GM18502 (cell line): ENCODE data around the gene CCDC86.

Source experiments
- ATAC-seq: cut with Tn5 transposase; IDR thresholded peaks from one replicate; pipeline ENCODE4 v1.9.1; 2021; ENCODE audit warnings: mild to moderate bottlenecking; ENCODE audit not compliant: unreplicated experiment, poor library complexity

Gene CCDC86

GRCh38 chr11:60830478-60831142 lies 11.3 kb upstream of the CCDC86 start:
- peak; percentile 62 for ATAC-seq

- ATAC-seq = peak; percentile 85
Observed at GRCh38 chr11:60831143-60831500, 10.8 kb upstream of the CCDC86 start.

GRCh38 chr11:60831501-60832079 lies 10.3 kb upstream of the CCDC86 start:
- no peak for ATAC-seq

- ATAC-seq = no peak
Observed at GRCh38 chr11:60834742-60835533, 7.0 kb upstream of the CCDC86 start.

DNA sequence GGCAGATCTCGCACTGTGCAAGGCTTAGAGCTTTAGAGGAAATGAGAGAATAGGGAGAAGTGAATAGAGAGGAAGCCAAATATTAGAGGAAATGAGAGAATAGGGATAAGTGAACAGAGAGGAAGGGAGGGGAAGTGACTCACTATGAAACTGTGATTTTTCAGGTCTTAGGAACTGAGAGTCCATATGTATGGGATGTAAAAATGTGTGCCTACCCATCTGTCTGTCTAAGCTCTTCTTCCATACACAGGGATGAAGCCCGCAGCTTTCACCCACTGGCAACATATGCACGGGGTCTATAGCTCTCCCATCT lies 6.4 kb upstream of the CCDC86 start:
- no peak for ATAC-seq

- no peak for ATAC-seq
Observed at GRCh38 chr11:60836866-60837515, 4.9 kb upstream of the CCDC86 start.

DNA sequence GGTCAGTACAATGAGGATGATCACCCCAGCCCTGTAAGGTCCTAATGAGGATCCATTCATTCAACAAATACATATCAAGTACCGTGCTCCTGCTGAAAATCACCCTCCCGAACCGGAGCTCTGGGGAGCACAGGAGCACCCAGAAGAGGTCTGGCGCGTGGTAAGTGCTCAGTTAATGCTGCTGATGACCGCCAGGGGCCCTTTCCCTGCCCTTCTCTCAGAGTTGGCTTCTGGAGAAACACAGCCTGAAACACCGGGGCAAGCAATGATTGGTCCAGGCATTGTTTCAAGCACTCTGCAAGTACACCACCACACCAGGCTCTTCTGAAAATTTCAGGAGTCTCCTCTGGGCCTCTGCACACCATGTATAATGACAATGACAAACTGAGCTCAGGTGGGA lies 3.8 kb upstream of the CCDC86 start:
- no peak for ATAC-seq

GRCh38 chr11:60840470-60841430 lies 1.2 kb upstream of the CCDC86 start:
- ATAC-seq = no peak

GRCh38 chr11:60842668-60843600 lies 1.0 kb downstream of the CCDC86 start:
- ATAC-seq = no peak

DNA sequence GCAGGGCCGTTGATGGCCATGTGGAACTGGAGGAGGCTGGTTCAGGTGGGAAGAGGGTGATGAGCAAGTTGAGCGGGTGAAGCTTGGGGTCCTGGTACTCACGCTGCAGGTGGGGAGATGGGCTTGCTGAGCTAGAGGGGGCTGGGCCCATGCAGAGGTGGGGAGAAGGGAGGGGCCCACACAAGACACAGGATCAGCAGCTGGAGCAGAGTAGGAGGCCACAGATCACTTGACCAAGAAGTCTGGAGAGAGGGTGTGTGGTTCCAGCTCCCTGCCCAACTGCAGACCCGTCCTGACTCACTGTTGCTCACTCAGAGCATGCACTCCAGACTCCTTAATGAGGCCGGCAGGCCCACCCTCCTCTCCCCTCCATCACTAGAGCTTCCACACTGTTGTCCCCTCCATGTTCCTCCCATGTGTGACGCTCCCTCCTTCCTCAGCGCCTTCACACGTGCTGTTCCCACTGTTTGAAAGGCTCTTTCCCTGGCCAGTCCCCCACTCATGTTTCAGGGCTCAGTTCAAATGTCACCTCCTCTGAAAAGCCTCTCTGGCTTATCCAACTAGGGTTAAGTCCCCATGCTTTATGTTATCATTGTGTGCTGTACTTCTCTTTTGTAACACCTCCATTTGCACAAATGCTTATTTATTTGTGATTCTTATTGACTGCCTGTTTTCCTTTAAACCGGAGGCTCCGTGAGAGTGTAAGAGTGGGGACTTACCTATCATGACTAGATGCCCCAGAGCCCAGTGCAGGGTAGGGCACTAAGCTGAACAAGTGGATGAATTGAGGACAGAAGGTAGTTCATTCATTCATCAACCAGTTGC lies 2.3 kb downstream of the CCDC86 start:
- no peak for ATAC-seq

DNA sequence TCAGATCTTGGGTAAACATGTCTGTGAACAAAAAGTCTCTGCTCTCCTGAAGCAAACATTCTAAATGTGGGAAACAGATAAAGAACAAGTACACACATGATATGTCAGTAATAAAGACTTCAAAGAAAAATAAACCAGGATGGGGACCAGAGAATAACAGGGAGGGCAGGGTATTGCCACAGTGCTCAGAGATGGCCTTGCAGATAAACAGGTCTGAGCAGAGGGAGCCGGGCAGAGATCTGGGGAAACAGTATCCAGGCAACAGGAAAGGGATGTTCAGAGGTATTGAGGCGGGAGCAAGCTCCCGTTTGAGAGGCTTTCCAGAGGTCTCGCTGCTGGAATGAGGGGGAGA lies 2.9 kb downstream of the CCDC86 start:
- no peak for ATAC-seq

- ATAC-seq = no peak
Observed at GRCh38 chr11:60845338-60845737, 3.4 kb downstream of the CCDC86 start.

- ATAC-seq = no peak
Observed at GRCh38 chr11:60847281-60847680, 5.4 kb downstream of the CCDC86 start.

GRCh38 chr11:60847896-60848295 lies 6.0 kb downstream of the CCDC86 start:
- ATAC-seq = no peak

- no peak for ATAC-seq
Observed at GRCh38 chr11:60848714-60849151, 6.8 kb downstream of the CCDC86 start.

DNA sequence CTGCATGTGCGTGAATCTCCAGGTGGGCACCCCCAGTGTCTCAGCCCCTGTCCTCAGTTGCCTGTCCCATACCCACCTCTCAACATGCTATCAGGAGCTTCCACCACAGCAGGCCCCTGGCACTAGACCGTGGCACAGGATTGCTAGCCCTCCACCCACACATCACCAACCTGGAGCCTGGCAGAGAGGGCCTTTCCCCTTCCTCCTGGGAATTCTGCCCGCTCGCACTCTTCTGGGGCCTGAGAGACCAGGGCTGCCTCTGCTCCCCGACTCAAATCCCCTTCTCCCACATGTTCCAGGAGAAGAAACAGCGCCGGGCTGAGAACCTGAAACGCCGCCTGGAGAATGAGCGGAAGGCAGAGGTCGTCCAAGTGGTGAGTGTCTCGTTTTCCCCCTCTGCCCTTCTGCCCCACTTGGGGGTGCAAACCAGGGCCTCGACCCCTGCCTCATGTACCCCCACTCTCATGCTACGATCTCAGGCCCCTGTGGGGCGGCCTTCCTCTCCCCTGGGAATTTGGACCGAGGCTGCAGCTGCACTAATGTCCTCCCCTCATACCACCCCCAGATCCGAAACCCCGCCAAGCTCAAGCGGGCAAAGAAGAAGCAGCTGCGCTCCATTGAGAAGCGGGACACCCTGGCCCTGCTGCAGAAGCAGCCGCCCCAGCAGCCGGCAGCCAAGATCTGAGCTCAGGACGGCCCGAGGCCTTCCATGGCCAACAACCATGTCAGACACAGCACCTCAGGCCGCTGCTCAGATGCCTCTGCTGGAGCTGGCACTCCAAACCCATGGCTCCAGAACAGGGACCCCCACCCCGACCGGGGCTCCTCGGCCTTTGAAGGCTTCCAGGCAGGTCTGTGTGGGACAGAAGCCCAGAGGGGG lies 8.0 kb downstream of the CCDC86 start:
- no peak for ATAC-seq

DNA sequence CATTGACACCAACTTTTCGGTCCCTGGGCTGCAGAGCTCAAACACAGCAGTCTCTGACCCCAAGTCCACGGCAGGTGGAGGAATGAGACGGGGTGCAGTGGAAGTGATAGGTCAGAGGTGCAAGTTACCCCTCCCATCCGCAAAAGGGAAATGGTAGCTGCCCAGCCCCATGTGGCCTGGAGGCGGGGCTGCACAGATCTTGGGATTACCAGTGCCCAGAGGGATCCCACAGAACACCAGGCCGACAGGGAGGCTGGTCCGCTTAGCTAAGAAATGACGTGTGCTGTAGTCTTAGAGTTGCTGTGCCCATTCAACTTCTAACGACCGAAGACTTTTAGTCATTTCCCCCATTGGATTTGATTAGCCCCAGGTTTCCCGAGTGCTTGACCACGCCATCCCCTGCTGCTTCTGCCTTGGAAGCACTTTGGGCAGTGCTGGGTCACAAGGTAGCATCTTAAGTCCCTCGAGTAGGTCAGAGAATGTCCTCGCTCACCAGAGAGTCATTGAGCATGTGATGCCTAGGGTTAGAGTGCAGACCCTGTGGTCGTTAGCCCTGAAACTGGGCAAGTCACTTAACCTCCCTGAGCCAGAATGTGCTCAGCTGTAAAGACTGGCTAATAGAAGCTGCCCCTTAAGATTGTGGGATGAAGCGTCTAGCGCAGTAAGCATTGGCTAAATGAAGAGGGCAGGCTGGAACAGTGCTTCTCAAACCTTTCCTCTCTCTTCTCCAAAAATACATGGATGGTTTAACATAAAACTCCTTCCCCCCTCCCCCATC lies 9.6 kb downstream of the CCDC86 start:
- no peak for ATAC-seq
